ENCODE measurements around the gene NAA25.

DNA sequence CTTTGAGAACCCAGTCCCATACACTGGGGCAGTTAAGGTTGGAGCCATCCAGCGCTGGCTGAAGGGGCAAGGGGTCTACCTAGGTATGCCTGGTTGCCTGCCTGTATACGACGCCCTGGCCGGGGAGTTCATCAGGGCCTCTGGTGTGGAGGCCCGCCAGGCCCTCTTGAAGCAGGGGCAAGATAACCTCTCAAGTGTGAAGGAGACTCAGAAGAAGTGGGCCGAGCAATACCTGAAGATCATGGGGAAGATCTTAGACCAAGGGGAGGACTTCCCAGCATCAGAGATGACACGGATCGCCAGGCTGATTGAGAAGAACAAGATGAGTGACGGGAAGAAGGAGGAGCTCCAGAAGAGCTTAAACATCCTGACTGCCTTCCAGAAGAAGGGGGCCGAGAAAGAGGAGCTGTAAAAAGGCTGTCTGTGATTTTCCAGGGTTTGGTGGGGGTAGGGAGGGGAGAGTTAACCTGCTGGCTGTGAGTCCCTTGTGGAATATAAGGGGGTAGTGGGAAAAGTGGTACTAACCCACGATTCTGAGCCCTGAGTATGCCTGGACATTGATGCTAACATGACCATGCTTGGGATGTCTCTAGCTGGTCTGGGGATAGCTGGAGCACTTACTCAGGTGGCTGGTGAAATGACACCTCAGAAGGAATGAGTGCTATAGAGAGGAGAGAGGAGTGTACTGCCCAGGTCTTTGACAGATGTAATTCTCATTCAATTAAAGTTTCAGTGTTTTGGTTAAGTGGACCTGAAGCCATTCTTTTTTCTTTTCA lies 86.2 kb downstream of the NAA25 start:
- TF ChIP-seq EZH2 (IDR thresholded peaks at IDR 0.05; ENCODE audit: borderline replicate concordance, insufficient read depth, low read length, poor library complexity, severe bottlenecking), result no peak
- TF ChIP-seq, protein P1, sequence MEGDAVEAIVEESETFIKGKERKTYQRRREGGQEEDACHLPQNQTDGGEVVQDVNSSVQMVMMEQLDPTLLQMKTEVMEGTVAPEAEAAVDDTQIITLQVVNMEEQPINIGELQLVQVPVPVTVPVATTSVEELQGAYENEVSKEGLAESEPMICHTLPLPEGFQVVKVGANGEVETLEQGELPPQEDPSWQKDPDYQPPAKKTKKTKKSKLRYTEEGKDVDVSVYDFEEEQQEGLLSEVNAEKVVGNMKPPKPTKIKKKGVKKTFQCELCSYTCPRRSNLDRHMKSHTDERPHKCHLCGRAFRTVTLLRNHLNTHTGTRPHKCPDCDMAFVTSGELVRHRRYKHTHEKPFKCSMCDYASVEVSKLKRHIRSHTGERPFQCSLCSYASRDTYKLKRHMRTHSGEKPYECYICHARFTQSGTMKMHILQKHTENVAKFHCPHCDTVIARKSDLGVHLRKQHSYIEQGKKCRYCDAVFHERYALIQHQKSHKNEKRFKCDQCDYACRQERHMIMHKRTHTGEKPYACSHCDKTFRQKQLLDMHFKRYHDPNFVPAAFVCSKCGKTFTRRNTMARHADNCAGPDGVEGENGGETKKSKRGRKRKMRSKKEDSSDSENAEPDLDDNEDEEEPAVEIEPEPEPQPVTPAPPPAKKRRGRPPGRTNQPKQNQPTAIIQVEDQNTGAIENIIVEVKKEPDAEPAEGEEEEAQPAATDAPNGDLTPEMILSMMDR (IDR thresholded peaks at IDR 0.05; ENCODE audit: poor library complexity, severe bottlenecking), result no peak
